GM23338 (cell line): Measurements from ENCODE around the gene KDM4B. TPM values are rescaled to one million over a fixed set of nuclear protein-coding genes. Genes with fewer than 3 reads are reported as not detected.

Source experiments
- ATAC-seq: fragments of 200-7000 bp; cut with Tn5 transposase; 3 replicates; pipeline ENCODE4 v1.9.1; 2020
- DNase-seq: peaks from one replicate; pipeline ENCODE4 v3.0.0-alpha.2; 2015; ENCODE audit warnings: low spot score
- H2AFZ ChIP-seq: fragments of 200-600 bp; sonication (generic); 2 replicates; pipeline ENCODE4 v1.8.0; 2016; ENCODE audit warnings: antibody characterized with exemption, mild to moderate bottlenecking, moderate library complexity
- H3F3A ChIP-seq: fragments of 200-600 bp; sonication (generic); replicated peaks from 2 replicates; pipeline ENCODE4 v1.8.0; 2017; ENCODE audit warnings: antibody characterized with exemption, mixed run types, low read depth
- H3K27ac ChIP-seq: fragments of 200-600 bp; sonication (generic); 2 replicates; pipeline ENCODE4 v1.6.1; 2016; ENCODE audit warnings: low read depth
- H3K27me3 ChIP-seq: fragments of 200-600 bp; sonication (generic); 2 replicates; pipeline ENCODE4 v1.8.0; 2016; ENCODE audit warnings: mild to moderate bottlenecking, mixed run types, moderate library complexity; ENCODE audit not compliant: insufficient read depth
- H3K36me3 ChIP-seq: fragments of 200-600 bp; sonication (generic); 2 replicates; pipeline ENCODE4 v1.8.0; 2016; ENCODE audit warnings: mild to moderate bottlenecking; ENCODE audit not compliant: insufficient read depth
- H3K4me1 ChIP-seq: fragments of 200-600 bp; sonication (generic); 2 replicates; pipeline ENCODE4 v1.8.0; 2016; ENCODE audit warnings: mild to moderate bottlenecking, moderate library complexity; ENCODE audit not compliant: insufficient read depth
- H3K4me2 ChIP-seq: fragments of 200-600 bp; sonication (generic); 2 replicates; pipeline ENCODE4 v1.7.1; 2017; ENCODE audit warnings: mixed run types
- H3K4me3 ChIP-seq: fragments of 200-600 bp; sonication (generic); 2 replicates; pipeline ENCODE4 v1.6.1; 2016; ENCODE audit warnings: mixed run types
- H3K79me2 ChIP-seq: fragments of 200-600 bp; sonication (generic); replicated peaks from 2 replicates; pipeline ENCODE4 v1.8.0; 2017; ENCODE audit warnings: mild to moderate bottlenecking; ENCODE audit not compliant: insufficient read depth
- H3K9me2 ChIP-seq: fragments of 200-600 bp; sonication (generic); 2 replicates; pipeline ENCODE4 v1.8.0; 2017; ENCODE audit not compliant: insufficient read depth
- H4K20me1 ChIP-seq: fragments of 200-600 bp; sonication (generic); replicated peaks from 2 replicates; pipeline ENCODE4 v1.8.0; 2017; ENCODE audit warnings: mild to moderate bottlenecking; ENCODE audit not compliant: insufficient read depth
- H3K27ac Mint-ChIP-seq: 2 replicates; pipeline ENCODE4 v1.8.0; 2020; ENCODE audit warnings: inconsistent platforms, mild to moderate bottlenecking, moderate library complexity, mixed read lengths
- H3K27me3 Mint-ChIP-seq: 3 replicates; pipeline ENCODE4 v1.8.0; 2022; ENCODE audit warnings: low read depth, mild to moderate bottlenecking, moderate library complexity, mixed read lengths, inconsistent platforms; ENCODE audit not compliant: insufficient read depth, poor library complexity
- H3K36me3 Mint-ChIP-seq: 3 replicates; pipeline ENCODE4 v1.8.0; 2021; ENCODE audit warnings: low read depth, mild to moderate bottlenecking, inconsistent platforms, moderate library complexity, mixed read lengths
- H3K4me1 Mint-ChIP-seq: 3 replicates; pipeline ENCODE4 v1.8.0; 2020; ENCODE audit warnings: mild to moderate bottlenecking, inconsistent platforms, mixed read lengths
- H3K4me3 Mint-ChIP-seq: 3 replicates; pipeline ENCODE4 v1.8.0; 2021; ENCODE audit warnings: moderate library complexity, mild to moderate bottlenecking, inconsistent platforms, mixed read lengths
- H3K9me3 Mint-ChIP-seq: 3 replicates; pipeline ENCODE4 v1.8.0; 2020; ENCODE audit warnings: moderate library complexity, mild to moderate bottlenecking, inconsistent platforms, mixed read lengths
- ETS1 ChIP-seq: IDR thresholded peaks from 2 replicates; pipeline ENCODE4 v1.6.1; 2016; ENCODE audit warnings: antibody characterized with exemption
- EZH2phosphoT487 ChIP-seq: fragments of 200-600 bp; sonication (generic); IDR thresholded peaks from one replicate; pipeline ENCODE4 v1.8.1; 2018; ENCODE audit warnings: antibody characterized with exemption; ENCODE audit not compliant: unreplicated experiment
- JUNB ChIP-seq: IDR thresholded peaks from one replicate; pipeline ENCODE4 v1.6.1; 2016; ENCODE audit warnings: antibody characterized with exemption; ENCODE audit not compliant: unreplicated experiment
- STAT1 ChIP-seq: IDR thresholded peaks from one replicate; pipeline ENCODE4 v1.6.1; 2016; ENCODE audit warnings: antibody characterized with exemption; ENCODE audit not compliant: unreplicated experiment
- ZNF114 ChIP-seq: fragments of 250-450 bp; sonication (Bioruptor Pico); IDR thresholded peaks from 2 replicates; pipeline ENCODE4 v1.5.0; 2020; ENCODE audit warnings: mild to moderate bottlenecking, moderate library complexity
- ZNF462 ChIP-seq: fragments of 250-450 bp; sonication (Bioruptor Pico); IDR thresholded peaks from 2 replicates; pipeline ENCODE4 v1.5.0; 2020; ENCODE audit warnings: mild to moderate bottlenecking, moderate library complexity
- polyA plus RNA-seq: library from polyadenylated mRNA; unstranded; fragments of >200 nt; fragmentation: Nextera tagmentation; extraction: Ambion mirVana; gene quantifications from 2 replicates; pipeline ENCODE4 v1.2.1, GENCODE V29; 2016
- total RNA-seq: library from RNA; depleted of rRNA; stranded (reverse); fragments of >200 nt; shearing (Covaris generic); gene quantifications from 2 replicates; pipeline ENCODE4 v1.2.3, GENCODE V29; 2014

KDM4B gene
- total and polyA plus RNA-seq, 2 experiments from 2014 or later: 9.1 to 27.6 TPM

GRCh38 chr19:4986471-4986891 is 17.6 kb downstream of the KDM4B start:
- no peak overlapping the region for H3K4me2 ChIP-seq
- peaks cover 10% of the 10 kb centered on the region for H3K27me3 Mint-ChIP-seq
- DNase-seq: no peak
- no peak overlapping the region for H3K4me3 ChIP-seq
- H3K27me3 ChIP-seq: no peaks in the 10 kb centered on the region
- H3K4me3 Mint-ChIP-seq: no peak overlapping the region
- no peaks in the 10 kb centered on the region for H3K36me3 ChIP-seq
- no peaks in the 10 kb centered on the region for H3K36me3 Mint-ChIP-seq
- no peaks in the 10 kb centered on the region for H3K9me3 Mint-ChIP-seq
- no peak overlapping the region for H3K27ac Mint-ChIP-seq
- TF ChIP-seq EZH2phosphoT487: no peak
- TF ChIP-seq ZNF462 (CRISPR knock-in tag): no peak
- TF ChIP-seq STAT1: no peak
- no peak for TF ChIP-seq ZNF114 (CRISPR knock-in tag)
- TF ChIP-seq JUNB: no peak
- TF ChIP-seq ETS1: no peak
- peaks cover 13% of the 10 kb centered on the region for H4K20me1 ChIP-seq
- H3K79me2 ChIP-seq: peaks cover 94% of the 10 kb centered on the region
- H3K4me1 Mint-ChIP-seq: peaks cover 42% of the 10 kb centered on the region
- ATAC-seq: no peak
- no peaks in the 10 kb centered on the region for H3F3A ChIP-seq
- no peaks in the 10 kb centered on the region for H3K4me1 ChIP-seq
- no peak overlapping the region for H3K27ac ChIP-seq
- H2AFZ ChIP-seq: no peak overlapping the region
- H3K9me2 ChIP-seq: no peaks in the 10 kb centered on the region
